ENCODE data around the gene WDHD1.
"Not testable (repeated sequence)": the region's sequence is repeated elsewhere in the genome, so short reads cannot be mapped to it uniquely, and the experiment has no call there.

- not testable (repeated sequence) for TF ChIP-seq CTCF (conservative IDR thresholded peaks at IDR 0.05; ENCODE audit: low read length); EZH2phosphoT487 (IDR thresholded peaks at IDR 0.05; ENCODE audit: borderline replicate concordance, low read depth, low read length)
These were observed 38.0 kb upstream of the WDHD1 start for GRCh38 chr14:55064896-55065295.
